Activated CD4-positive, alpha-beta memory T cell treated with anti-CD3 and anti-CD28 coated beads for 36 hours (primary cell): ENCODE results near the gene SLC34A1. TPM values are rescaled to one million over a fixed set of nuclear protein-coding genes. Genes with fewer than 3 reads are reported as not detected.
A peak's percentile ranks its signal among the peaks of the same experiment; 100 is the strongest.

Source experiments
- CTCF ChIA-PET: fragments of 350-600 bp; sonication (Branson Sonifier 250); formaldehyde crosslinking; loops from one replicate; lab custom pipeline; 2021; ENCODE audit warnings: antibody characterized with exemption, inconsistent platforms; lab: Charles Lee
- POLR2A ChIA-PET: fragments of 350-600 bp; sonication (Branson Sonifier 250); formaldehyde crosslinking; loops from one replicate; lab custom pipeline; 2021; ENCODE audit warnings: antibody characterized with exemption; lab: Charles Lee
- DNase-seq: peaks from one replicate; pipeline ENCODE4 v3.0.0-alpha.2; 2020
- H3K27ac Mint-ChIP-seq: one replicate; pipeline ENCODE4 v1.8.0; 2021; ENCODE audit warnings: mixed read lengths
- H3K27me3 Mint-ChIP-seq: one replicate; pipeline ENCODE4 v1.8.0; 2021; ENCODE audit warnings: mixed read lengths
- H3K36me3 Mint-ChIP-seq: one replicate; pipeline ENCODE4 v1.8.0; 2021; ENCODE audit warnings: mixed read lengths
- H3K4me1 Mint-ChIP-seq: one replicate; pipeline ENCODE4 v1.8.0; 2021; ENCODE audit warnings: low read depth, mixed read lengths
- H3K4me3 Mint-ChIP-seq: one replicate; pipeline ENCODE4 v1.8.0; 2021; ENCODE audit warnings: mild to moderate bottlenecking, mixed read lengths
- H3K9me3 Mint-ChIP-seq: one replicate; pipeline ENCODE4 v1.8.0; 2021; ENCODE audit warnings: mixed read lengths
- intact Hi-C: fragments of 100-400 bp; cut with micrococcal nuclease; formaldehyde crosslinking; loops from one replicate; pipeline ENCODE4 v1.15.1; 2023
- total RNA-seq, 2 experiments: library from RNA; stranded (reverse); gene quantifications; one replicate each; pipeline ENCODE4 v1.2.3, GENCODE V29; 2021

SLC34A1 gene
- total RNA-seq, 2 experiments from 2014 or later = 0.15 TPM; not detected in 1

DNA sequence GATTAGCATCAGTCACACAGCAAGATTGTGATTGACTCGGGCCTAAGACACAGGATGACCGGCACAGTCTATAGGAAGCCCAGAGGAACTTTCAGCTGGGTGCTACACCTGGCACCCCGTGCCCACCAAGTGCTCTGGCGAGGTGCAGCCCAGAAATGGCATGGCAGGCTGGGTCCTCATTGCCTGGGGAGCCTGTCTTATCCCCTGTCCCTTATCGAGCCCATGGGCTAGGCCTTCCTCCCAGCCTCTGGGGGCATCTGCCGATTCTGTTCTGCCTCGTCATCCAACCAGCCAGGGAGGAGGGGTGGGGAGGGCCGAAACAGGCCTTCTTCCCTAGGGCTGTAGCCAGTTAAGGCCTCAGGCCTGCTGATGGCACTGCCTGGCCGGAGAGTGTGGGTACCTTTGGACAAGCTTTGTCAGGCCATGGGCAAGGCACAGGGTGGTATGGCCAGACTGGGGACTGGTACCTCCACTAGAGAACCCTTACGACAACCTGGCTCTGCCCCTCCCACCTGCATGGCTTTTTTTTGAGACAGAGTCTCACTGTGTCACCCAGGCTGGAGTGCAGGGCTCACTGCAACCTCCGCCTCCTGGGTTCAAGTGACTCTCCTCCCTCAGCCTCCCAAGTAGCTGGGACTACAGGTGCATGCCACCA, 43.8 kb downstream of the SLC34A1 start:
- Mint-ChIP-seq H3K4me1 (peaks cover 53% of the 10 kb centered on the region), H3K27me3 (no peaks in the 10 kb centered on the region), H3K27ac (peak overlapping the region; percentile 97), H3K4me3 (peak overlapping the region; percentile 97), H3K36me3 (peaks cover 46% of the 10 kb centered on the region), H3K9me3 (no peaks in the 10 kb centered on the region)
- POLR2A ChIA-PET = interaction anchor here (1.1 to 10.6 kb wide), 6 partner anchors 15 to 64 kb away, joined by 4 to 319 read pairs (median 10); partner anchors contain the start of gene PRR7
- peak; percentile 66 for DNase-seq
- intact Hi-C loops = loop anchor here (2.0 kb wide), 4 partner anchors 15 to 891 kb away; partner anchors contain the start of genes RGS14 and RNF44
- CTCF ChIA-PET = interaction anchor here (1.2 to 15.3 kb wide), 6 partner anchors 16 to 110 kb away, joined by 3 to 220 read pairs (median 58); partner anchors contain the start of genes PFN3 and PRR7

DNA sequence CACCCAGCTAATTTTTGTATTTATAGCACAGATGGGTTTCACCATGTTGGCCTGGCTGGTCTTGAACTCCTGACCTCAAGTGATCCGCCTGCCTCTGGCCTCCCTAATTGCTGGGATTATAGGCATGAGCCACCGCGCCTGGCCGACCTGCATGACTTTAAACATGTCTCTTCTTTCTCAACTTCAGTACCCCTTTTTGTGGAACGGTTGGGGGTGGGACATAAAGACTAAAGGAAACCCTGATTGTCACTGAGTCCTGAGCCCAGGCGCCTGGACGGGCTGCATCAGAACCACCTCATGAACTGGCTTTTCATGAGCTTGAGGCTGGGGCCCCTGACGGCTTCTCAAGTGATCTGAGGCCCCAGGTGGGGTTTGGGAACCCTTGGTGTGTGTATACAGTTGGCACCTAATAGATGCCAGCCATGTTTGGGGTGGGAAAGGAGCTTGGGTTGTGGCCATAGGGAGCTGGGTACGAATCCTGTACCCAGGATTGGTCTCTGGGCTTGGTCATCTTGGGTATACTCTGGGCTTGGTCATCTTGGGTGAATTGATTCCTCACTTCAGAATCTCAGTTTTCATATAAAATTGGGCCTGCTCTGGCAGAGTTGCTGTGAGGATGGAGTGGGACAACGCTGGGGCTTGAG, 44.5 kb downstream of the SLC34A1 start:
- peak overlapping the region; percentile 97 for H3K27ac Mint-ChIP-seq
- ChIA-PET POLR2A (interaction anchor here (0.9 to 10.6 kb wide), 7 partner anchors 15 to 64 kb away, joined by 3 to 319 read pairs (median 8); partner anchors contain the start of gene PRR7), CTCF (interaction anchor here (1.3 to 15.3 kb wide), 6 partner anchors 15 to 39 kb away, joined by 3 to 220 read pairs (median 58); partner anchors contain the start of genes PFN3 and PRR7)
- DNase-seq = peak; percentile 30
- H3K36me3 Mint-ChIP-seq = peaks cover 50% of the 10 kb centered on the region
- H3K9me3 Mint-ChIP-seq = no peaks in the 10 kb centered on the region
- no peaks in the 10 kb centered on the region for H3K27me3 Mint-ChIP-seq
- intact Hi-C loops = loop anchor here (1.0 to 2.0 kb wide), 6 partner anchors 12 to 72 kb away; partner anchors contain the start of gene RGS14
- H3K4me1 Mint-ChIP-seq = peaks cover 58% of the 10 kb centered on the region
- peak overlapping the region; percentile 97 for H3K4me3 Mint-ChIP-seq

DNA sequence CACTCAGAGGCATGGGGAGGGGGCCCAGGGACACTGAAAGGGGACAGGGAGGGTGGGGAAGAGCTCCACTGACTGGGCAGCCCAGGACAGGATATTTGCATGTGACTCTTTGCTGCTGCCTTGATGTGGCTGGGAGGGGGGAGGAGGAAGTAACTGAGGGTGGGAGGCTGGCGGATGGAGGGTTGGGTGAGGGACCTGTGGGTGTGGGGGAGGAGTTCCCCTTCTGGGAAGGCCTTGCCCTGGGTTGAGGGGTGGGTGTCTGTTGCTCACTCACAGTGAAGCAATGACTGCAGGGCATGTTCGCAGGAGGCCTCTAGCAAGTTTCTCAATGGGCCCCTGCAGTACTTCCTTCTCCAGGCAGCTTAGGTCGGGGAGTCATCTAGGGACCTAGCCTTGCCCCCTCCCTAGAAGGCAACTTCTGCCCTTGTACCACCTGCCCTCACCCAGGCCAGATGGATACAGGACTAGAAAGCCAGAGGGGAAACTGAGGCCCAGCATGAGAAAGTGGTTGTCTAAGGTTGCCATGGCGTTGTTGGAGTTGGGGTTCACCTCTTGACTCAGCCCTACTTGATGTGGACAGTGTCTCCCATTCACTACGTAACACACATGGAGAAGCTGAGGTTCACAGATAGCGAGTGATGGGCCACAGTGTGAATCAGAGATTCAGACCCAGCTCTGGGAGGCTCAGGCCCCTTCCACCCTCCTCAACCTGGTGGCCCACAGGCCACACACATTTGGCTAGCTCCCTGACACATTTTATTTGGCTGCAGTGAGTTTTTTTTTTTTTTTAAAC, 45.2 kb downstream of the SLC34A1 start:
- CTCF ChIA-PET = interaction anchor here (1.3 to 15.3 kb wide), 6 partner anchors 14 to 40 kb away, joined by 3 to 220 read pairs (median 58); partner anchors contain the start of genes PFN3 and PRR7

DNA sequence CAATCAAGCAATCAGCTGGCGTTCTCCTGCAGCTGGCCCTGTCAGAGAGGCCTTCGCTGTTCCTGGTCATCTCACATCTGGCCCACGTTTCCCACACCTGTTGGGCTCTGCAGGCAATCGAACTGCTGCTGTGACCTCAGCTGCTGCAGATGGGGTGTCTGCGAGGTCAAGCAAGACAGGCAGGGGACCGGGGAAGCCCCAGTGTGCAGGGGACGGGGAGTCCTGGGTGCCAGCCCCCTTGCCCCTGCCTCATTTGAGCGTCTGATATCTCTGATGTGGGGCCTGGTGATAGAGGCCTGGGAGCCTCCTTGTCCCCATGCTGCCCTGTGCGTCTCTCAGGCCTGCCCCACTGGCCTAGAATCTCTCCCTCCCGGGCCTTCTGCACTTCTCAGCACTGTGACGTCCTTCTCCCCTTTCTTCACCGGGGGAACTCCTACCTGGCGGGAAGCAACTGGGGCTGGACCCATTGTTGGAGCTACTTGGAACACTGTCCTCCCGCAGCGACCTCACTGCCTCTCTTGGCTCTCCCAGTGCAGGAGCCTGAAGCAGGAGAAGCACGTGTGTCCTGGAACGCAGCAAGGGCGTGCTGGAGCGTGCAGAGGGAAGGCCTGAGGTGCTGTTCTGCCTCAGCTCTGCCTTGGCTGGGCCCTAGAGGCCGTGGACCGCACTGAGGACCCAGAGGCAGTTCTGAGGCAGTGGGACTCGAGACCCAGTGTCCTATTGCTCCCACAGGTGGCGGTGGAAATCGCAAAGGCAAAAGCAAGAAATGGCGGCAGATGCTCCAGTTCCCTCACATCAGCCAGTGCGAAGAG, 46.1 kb downstream of the SLC34A1 start:
- intact Hi-C loops = no loop called here
- peak overlapping the region; percentile 97 for H3K27ac Mint-ChIP-seq
- H3K4me3 Mint-ChIP-seq = peak overlapping the region; percentile 97

More for the DNA sequence above, 45.2 kb downstream of the SLC34A1 start:
- POLR2A ChIA-PET = interaction anchor here (0.6 to 10.6 kb wide), 8 partner anchors 14 to 66 kb away, joined by 3 to 319 read pairs (median 7); partner anchors contain the start of gene PRR7
- H3K27ac Mint-ChIP-seq = peak overlapping the region; percentile 97
- intact Hi-C loops = loop anchor here (1.0 to 2.0 kb wide), 6 partner anchors 11 to 73 kb away; partner anchors contain the start of gene RGS14
- H3K36me3 Mint-ChIP-seq = peaks cover 57% of the 10 kb centered on the region
- no peaks in the 10 kb centered on the region for H3K9me3 Mint-ChIP-seq
- H3K4me1 Mint-ChIP-seq = peaks cover 62% of the 10 kb centered on the region
- no peaks in the 10 kb centered on the region for H3K27me3 Mint-ChIP-seq
- H3K4me3 Mint-ChIP-seq = peak overlapping the region; percentile 97
- peak; percentile 97 for DNase-seq

DNA sequence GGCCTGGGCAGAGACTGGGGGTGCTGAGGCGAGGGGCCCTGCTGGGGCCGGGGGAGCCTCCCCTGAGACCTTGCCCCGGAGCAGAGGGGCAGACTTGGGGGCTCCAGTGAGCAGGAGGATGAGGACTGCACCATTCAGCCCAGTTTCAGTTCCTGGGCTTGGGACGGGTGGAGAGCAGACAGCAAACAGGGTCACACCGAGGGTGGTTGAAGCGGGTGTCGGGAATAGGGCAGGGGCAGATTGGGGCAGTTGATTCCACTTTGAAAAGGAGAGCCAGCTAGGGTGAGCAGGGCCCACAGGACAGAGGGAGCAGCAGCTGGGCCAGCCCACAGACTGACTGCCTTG, 46.7 kb downstream of the SLC34A1 start:
- Mint-ChIP-seq H3K9me3 (no peaks in the 10 kb centered on the region), H3K36me3 (peaks cover 64% of the 10 kb centered on the region), H3K27ac (peak overlapping the region; percentile 97), H3K4me3 (peak overlapping the region; percentile 97), H3K27me3 (no peaks in the 10 kb centered on the region), H3K4me1 (peaks cover 61% of the 10 kb centered on the region)
- DNase-seq = no peak
- ChIA-PET POLR2A (interaction anchor here (0.6 to 10.6 kb wide), 7 partner anchors 12 to 74 kb away, joined by 3 to 319 read pairs (median 9); partner anchors contain the start of genes PRR7 and RGS14), CTCF (interaction anchor here (1.2 to 15.3 kb wide), 7 partner anchors 13 to 121 kb away, joined by 4 to 220 read pairs (median 42); partner anchors contain the start of genes LMAN2, PFN3 and PRR7)
- intact Hi-C loops = no loop called here

More for the DNA sequence above, 46.1 kb downstream of the SLC34A1 start:
- POLR2A ChIA-PET = interaction anchor here (0.6 to 10.6 kb wide), 9 partner anchors 13 to 112 kb away, joined by 3 to 319 read pairs (median 13); partner anchors contain the start of gene PRR7
- CTCF ChIA-PET = interaction anchor here (1.2 to 15.3 kb wide), 6 partner anchors 14 to 79 kb away, joined by 4 to 220 read pairs (median 71); partner anchors contain the start of genes LMAN2, PFN3 and PRR7
- peaks cover 62% of the 10 kb centered on the region for H3K4me1 Mint-ChIP-seq
- no peaks in the 10 kb centered on the region for H3K9me3 Mint-ChIP-seq
- no peaks in the 10 kb centered on the region for H3K27me3 Mint-ChIP-seq
- H3K36me3 Mint-ChIP-seq = peaks cover 64% of the 10 kb centered on the region
- DNase-seq = no peak

DNA sequence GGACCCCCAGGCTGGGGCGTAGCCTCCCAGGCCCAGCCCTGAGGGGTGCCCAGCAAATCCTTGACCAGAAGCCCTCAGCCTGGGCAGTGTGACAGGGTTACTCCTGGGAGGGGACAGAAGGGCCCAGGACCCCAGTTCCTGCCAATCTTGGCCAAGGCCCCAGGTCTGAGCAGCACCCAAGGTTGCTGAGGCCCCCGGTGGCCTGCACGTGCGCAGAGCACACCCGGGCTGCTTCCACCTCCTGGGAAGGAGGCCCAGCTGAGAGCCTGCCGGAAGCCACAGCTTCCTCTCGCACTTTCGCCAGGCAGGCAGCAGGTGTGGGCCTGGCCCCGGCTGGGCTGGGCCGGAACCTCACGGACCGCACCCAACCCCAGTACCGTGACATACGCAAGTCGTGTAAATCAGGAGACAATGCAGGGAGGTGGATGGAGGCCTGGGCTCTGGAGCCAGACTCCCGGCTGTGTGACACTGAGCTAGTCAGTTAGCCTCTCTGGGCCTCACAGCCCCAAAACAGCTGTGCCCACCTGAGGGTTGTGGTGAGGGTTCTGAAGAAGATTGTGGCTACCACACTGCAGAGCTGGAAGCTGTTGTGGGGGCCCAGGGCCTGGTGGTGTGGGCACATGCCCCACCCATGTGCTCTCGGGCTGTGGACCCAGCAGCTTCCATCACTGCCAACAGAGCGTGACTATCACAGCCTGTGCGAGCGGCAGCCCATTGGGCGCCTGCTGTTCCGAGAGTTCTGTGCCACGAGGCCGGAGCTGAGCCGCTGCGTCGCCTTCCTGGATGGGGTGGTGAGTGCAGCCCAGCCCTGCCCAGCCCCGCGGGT, 47.3 kb downstream of the SLC34A1 start:
- H3K36me3 Mint-ChIP-seq = peaks cover 64% of the 10 kb centered on the region
- DNase-seq = peak; percentile 84
- no peaks in the 10 kb centered on the region for H3K27me3 Mint-ChIP-seq
- H3K4me3 Mint-ChIP-seq = peak overlapping the region; percentile 97
- peak overlapping the region; percentile 97 for H3K27ac Mint-ChIP-seq
- intact Hi-C loops = no loop called here
- peaks cover 61% of the 10 kb centered on the region for H3K4me1 Mint-ChIP-seq
- POLR2A ChIA-PET = interaction anchor here (0.6 to 10.6 kb wide), 8 partner anchors 12 to 773 kb away, joined by 3 to 319 read pairs (median 8); partner anchors contain the start of genes HNRNPAB, PRR7 and RGS14
- CTCF ChIA-PET = interaction anchor here (0.9 to 15.3 kb wide), 8 partner anchors 12 to 122 kb away, joined by 3 to 220 read pairs (median 26); partner anchors contain the start of genes LMAN2, PFN3 and PRR7
- H3K9me3 Mint-ChIP-seq = no peaks in the 10 kb centered on the region

DNA sequence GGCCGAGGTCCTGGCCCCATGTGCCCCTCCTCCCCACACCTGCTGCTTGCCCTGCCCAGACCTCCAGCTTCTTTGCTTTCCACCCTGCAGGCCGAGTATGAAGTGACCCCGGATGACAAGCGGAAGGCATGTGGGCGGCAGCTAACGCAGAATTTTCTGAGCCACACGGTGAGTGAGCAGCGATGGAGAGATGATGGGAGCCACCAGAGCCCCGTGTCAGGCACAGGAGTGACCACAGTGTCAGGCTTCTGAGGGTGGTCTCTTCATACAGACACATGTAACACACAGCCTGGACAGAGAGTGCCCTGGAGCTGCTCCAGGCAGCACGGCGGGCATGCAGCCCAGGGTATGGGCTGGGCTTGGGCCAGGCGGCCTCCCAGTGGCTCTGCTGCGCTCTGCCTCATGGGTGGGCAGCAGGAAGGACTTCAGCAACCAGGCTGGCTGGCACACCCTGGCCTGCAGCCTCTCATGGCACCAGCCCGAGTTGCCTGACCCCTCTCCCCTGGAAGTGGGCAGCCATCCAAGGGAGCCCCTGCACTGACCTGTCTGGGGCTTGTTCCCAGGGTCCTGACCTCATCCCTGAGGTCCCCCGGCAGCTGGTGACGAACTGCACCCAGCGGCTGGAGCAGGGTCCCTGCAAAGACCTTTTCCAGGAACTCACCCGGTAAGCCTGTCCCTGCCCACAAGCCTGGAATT, 48.1 kb downstream of the SLC34A1 start:
- ChIA-PET CTCF (interaction anchor here (0.9 to 15.3 kb wide), 8 partner anchors 12 to 123 kb away, joined by 3 to 220 read pairs (median 26); partner anchors contain the start of genes PFN3 and PRR7), POLR2A (interaction anchor here (0.6 to 10.6 kb wide), 8 partner anchors 11 to 772 kb away, joined by 3 to 319 read pairs (median 8); partner anchors contain the start of genes HNRNPAB and PRR7)
- Mint-ChIP-seq H3K27me3 (no peaks in the 10 kb centered on the region), H3K4me1 (peaks cover 67% of the 10 kb centered on the region), H3K9me3 (no peaks in the 10 kb centered on the region), H3K27ac (peak overlapping the region; percentile 97), H3K36me3 (peaks cover 70% of the 10 kb centered on the region), H3K4me3 (peak overlapping the region; percentile 97)
- peak; percentile 82 for DNase-seq
- intact Hi-C loops = no loop called here

DNA sequence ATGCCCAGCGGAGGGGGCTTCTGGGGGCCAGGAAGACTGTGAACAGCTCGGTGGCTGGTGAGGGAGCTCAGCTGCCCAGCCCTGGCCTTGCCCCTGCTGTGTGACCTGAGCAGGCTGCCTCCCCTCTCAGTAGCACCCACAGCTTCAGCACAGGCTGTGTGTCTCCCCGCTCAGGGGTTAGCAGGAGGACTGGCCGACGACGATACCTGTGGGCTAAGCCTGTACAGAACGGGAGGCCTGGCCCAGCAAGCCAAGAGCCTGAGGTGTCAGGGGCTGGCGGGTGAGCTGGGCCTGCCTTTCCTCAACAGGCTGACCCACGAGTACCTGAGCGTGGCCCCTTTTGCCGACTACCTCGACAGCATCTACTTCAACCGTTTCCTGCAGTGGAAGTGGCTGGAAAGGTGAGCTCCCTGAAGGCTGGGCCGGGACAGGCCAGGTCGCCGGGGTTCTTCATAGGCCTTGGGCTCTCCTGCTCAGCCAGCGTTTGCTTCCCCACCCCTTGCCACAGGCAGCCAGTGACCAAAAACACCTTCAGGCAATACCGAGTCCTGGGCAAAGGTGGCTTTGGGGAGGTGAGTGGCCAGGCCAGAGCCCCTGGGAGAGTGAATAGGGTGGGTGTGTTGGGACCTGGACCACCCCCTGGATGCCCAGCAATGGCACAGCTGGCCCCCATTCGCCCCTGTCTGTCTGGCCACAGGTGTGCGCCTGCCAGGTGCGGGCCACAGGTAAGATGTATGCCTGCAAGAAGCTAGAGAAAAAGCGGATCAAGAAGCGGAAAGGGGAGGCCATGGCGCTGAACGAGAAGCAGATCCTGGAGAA, 48.8 kb downstream of the SLC34A1 start:
- ChIA-PET CTCF (interaction anchor here (0.6 to 15.3 kb wide), 8 partner anchors 11 to 124 kb away, joined by 3 to 220 read pairs (median 26); partner anchors contain the start of genes PFN3 and PRR7), POLR2A (interaction anchor here (0.6 to 10.6 kb wide), 6 partner anchors 10 to 771 kb away, joined by 3 to 319 read pairs (median 4); partner anchors contain the start of genes HNRNPAB and PRR7)
- H3K27me3 Mint-ChIP-seq = no peaks in the 10 kb centered on the region
- peak overlapping the region; percentile 97 for H3K4me3 Mint-ChIP-seq
- H3K36me3 Mint-ChIP-seq = peaks cover 70% of the 10 kb centered on the region
- peaks cover 74% of the 10 kb centered on the region for H3K4me1 Mint-ChIP-seq
- H3K9me3 Mint-ChIP-seq = no peaks in the 10 kb centered on the region
- intact Hi-C loops = no loop called here
- DNase-seq = no peak
- peak overlapping the region; percentile 97 for H3K27ac Mint-ChIP-seq
